ENCODE data around the gene EXD2.
"Not testable (repeated sequence)": the region's sequence is repeated elsewhere in the genome, so short reads cannot be mapped to it uniquely, and the experiment has no call there.

Gene EXD2

GRCh38 chr14:69199786-69200185 is 8.5 kb downstream of the EXD2 start:
- DNase-seq, result no peak

GRCh38 chr14:69204753-69205152 is 13.5 kb downstream of the EXD2 start:
- DNase-seq, result no peak

- no peak for DNase-seq
Observed at GRCh38 chr14:69207435-69208041, 16.2 kb downstream of the EXD2 start.

- no peak for DNase-seq
Observed at GRCh38 chr14:69208666-69209065, 17.4 kb downstream of the EXD2 start.

- no peak for DNase-seq
Observed at GRCh38 chr14:69214393-69214792, 23.1 kb downstream of the EXD2 start.

GRCh38 chr14:69217663-69218062 is 26.4 kb downstream of the EXD2 start:
- not testable (repeated sequence) for DNase-seq

- DNase-seq, result no peak
Observed at GRCh38 chr14:69224946-69225345, 33.6 kb downstream of the EXD2 start.

GRCh38 chr14:69226178-69226577 is 34.9 kb downstream of the EXD2 start:
- DNase-seq, result no peak

- no peak for DNase-seq
Observed at GRCh38 chr14:69226736-69227135, 35.4 kb downstream of the EXD2 start.

GRCh38 chr14:69231486-69231885 is 40.2 kb downstream of the EXD2 start:
- DNase-seq, result no peak

- DNase-seq, result no peak
Observed at GRCh38 chr14:69232388-69232787, 41.1 kb downstream of the EXD2 start.

- DNase-seq, result no peak
Observed at GRCh38 chr14:69234106-69234505, 42.8 kb downstream of the EXD2 start.

- DNase-seq, result no peak
Observed at GRCh38 chr14:69235708-69236107, 44.4 kb downstream of the EXD2 start.

- DNase-seq, result no peak
Observed at GRCh38 chr14:69237142-69237541, 45.8 kb downstream of the EXD2 start.

- no peak for DNase-seq
Observed at GRCh38 chr14:69237584-69237983, 46.3 kb downstream of the EXD2 start.

GRCh38 chr14:69238883-69239282 is 47.6 kb downstream of the EXD2 start:
- no peak for DNase-seq

- no peak for DNase-seq
Observed at GRCh38 chr14:69240527-69241173, 49.4 kb downstream of the EXD2 start.

GRCh38 chr14:69241577-69241976 is 50.3 kb downstream of the EXD2 start:
- DNase-seq, result no peak

GRCh38 chr14:69242311-69243224 is 51.3 kb downstream of the EXD2 start:
- no peak for DNase-seq

- no peak for DNase-seq
Observed at GRCh38 chr14:69244946-69245345, 53.6 kb downstream of the EXD2 start.

- no peak for DNase-seq
Observed at GRCh38 chr14:69246331-69246730, 55.0 kb downstream of the EXD2 start.

GRCh38 chr14:69247676-69248440 is 56.6 kb downstream of the EXD2 start:
- no peak for DNase-seq

GRCh38 chr14:69249603-69250002 is 58.3 kb downstream of the EXD2 start:
- no peak for DNase-seq

All from NCI-H1436 treated with DMSO at 0.1 percent for 48 hours (cell line).